HL-60 (cell line): ENCODE data around the gene VWA3B.

Source experiments
- CTCF ChIP-seq: IDR thresholded peaks from one replicate; pipeline ENCODE4 v1.5.1; 2011; ENCODE audit warnings: low read length, control low read depth, inconsistent platforms; ENCODE audit not compliant: insufficient read depth
- GABPA ChIP-seq: IDR thresholded peaks from 2 replicates; pipeline ENCODE4 v1.6.1; 2012; ENCODE audit warnings: low read depth
- POLR2AphosphoS5 ChIP-seq: IDR thresholded peaks from 2 replicates; pipeline ENCODE4 v1.6.1; 2012; ENCODE audit warnings: low read depth
- REST ChIP-seq: IDR thresholded peaks from 2 replicates; pipeline ENCODE4 v1.6.1; 2012; ENCODE audit warnings: low read depth; ENCODE audit not compliant: insufficient replicate concordance
- SPI1 ChIP-seq: IDR thresholded peaks from 2 replicates; pipeline ENCODE4 v1.6.1; 2012; ENCODE audit warnings: low read depth, mild to moderate bottlenecking, borderline replicate concordance

- TF ChIP-seq CTCF (no peak), POLR2AphosphoS5 (no peak), REST (no peak), SPI1 (no peak), GABPA (no peak)
These were observed 62.3 kb downstream of the VWA3B start for GRCh38 chr2:98149333-98149697.
